ENCODE measurements around the gene HMGB4.

The HMGB4 gene

DNA sequence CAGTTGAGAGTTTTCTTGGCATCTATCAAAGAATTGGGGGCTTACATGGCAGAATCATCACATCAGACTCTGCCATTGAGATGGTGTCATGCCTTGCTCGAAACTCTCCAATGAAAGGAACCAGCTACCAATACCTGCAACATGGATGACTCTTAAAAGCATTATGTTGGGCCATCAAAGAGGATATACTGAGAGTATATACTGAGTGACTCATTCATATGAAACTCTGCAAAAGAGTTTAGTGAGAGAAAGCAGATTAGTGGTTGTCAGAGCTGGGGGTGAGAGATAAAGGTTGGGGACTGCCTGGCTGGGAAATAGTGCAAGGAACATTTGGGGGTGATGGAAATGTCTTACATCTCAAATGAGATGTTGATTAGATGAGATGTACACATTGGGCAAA, 14.7 kb upstream of the HMGB4 start:
- no peaks in the 10 kb centered on the region for H3K4me1 ChIP-seq (ENCODE audit: low read length)
- H3K4me3 ChIP-seq (ENCODE audit: low read length): no peak overlapping the region
- H3K79me2 ChIP-seq (ENCODE audit: low read length): no peaks in the 10 kb centered on the region
- H3K27ac ChIP-seq (ENCODE audit: low read length): no peak overlapping the region
- H3K27me3 ChIP-seq (ENCODE audit: low read depth, low read length): no peaks in the 10 kb centered on the region; the same call in 1 of the 2 replicates
- no peaks in the 10 kb centered on the region for H3K36me3 ChIP-seq (replicated peaks; ENCODE audit: low read depth, low read length)
- no peak overlapping the region for H3K9ac ChIP-seq (ENCODE audit: low read length)
- TF ChIP-seq EZH2phosphoT487 (IDR thresholded peaks at IDR 0.05; ENCODE audit: low read depth) (no peak), CTCF (IDR thresholded peaks at IDR 0.05; ENCODE audit: low read depth, low read length) (no peak)
- no peaks in the 10 kb centered on the region for H4K20me1 ChIP-seq (ENCODE audit: insufficient read depth, low read length)
- H3K4me2 ChIP-seq (ENCODE audit: low read length): no peak overlapping the region
- H2AFZ ChIP-seq (ENCODE audit: low read depth, low read length): no peak overlapping the region
- no peaks in the 10 kb centered on the region for H3K9me3 ChIP-seq (ENCODE audit: insufficient read depth, low read length)

DNA sequence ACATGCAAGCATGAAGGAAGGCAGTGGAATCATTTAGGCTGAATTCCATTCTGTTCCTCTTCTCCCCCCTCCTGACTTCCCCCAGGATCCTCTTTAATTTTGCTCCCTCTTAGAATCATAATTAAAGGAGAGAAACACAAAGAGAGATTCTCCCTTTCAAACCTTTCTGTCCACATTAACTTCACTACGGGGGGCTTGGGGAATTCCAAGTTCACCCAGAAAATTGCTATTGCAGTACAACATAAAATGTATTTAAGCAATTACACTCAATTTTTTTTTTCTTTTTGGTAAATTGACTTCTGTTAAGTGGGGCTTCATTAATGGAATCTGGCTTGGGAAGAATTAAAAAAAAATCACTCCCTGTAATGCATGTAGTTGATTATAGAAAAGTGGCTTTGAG, 13.4 kb upstream of the HMGB4 start:
- no peaks in the 10 kb centered on the region for H4K20me1 ChIP-seq (ENCODE audit: insufficient read depth, low read length)
- no peak overlapping the region for H2AFZ ChIP-seq (ENCODE audit: low read depth, low read length)
- no peaks in the 10 kb centered on the region; the same call in 1 of the 2 replicates for H3K27me3 ChIP-seq (ENCODE audit: low read depth, low read length)
- no peaks in the 10 kb centered on the region for H3K36me3 ChIP-seq (replicated peaks; ENCODE audit: low read depth, low read length)
- H3K79me2 ChIP-seq (ENCODE audit: low read length): no peaks in the 10 kb centered on the region
- TF ChIP-seq EZH2phosphoT487 (IDR thresholded peaks at IDR 0.05; ENCODE audit: low read depth) (no peak), CTCF (IDR thresholded peaks at IDR 0.05; ENCODE audit: low read depth, low read length) (no peak)
- H3K9ac ChIP-seq (ENCODE audit: low read length): no peak overlapping the region
- no peak overlapping the region for H3K27ac ChIP-seq (ENCODE audit: low read length)
- no peak overlapping the region for H3K4me3 ChIP-seq (ENCODE audit: low read length)
- no peaks in the 10 kb centered on the region for H3K4me1 ChIP-seq (ENCODE audit: low read length)
- H3K9me3 ChIP-seq (ENCODE audit: insufficient read depth, low read length): no peaks in the 10 kb centered on the region
- H3K4me2 ChIP-seq (ENCODE audit: low read length): no peak overlapping the region

DNA sequence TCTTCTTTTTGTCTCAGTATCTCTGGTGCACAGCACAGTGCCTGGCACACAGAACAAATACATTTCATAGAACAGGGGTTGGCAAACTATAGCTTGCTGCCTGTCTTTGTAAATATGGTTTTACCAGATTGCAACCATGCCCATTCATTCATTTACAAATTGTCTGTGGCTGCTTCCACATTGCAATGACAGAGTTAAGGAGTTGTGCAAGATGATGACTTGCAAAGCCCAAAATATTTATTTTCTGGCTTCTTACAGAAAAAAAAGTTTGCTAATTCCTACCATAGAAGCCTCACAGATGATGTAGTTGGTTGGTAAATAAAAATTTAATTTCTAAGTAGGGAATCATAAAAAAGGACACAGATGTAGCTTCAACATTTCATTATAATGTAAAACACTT, 11.2 kb upstream of the HMGB4 start:
- H3K9ac ChIP-seq (ENCODE audit: low read length): no peak overlapping the region
- H4K20me1 ChIP-seq (ENCODE audit: insufficient read depth, low read length): no peaks in the 10 kb centered on the region
- H3K4me1 ChIP-seq (ENCODE audit: low read length): no peaks in the 10 kb centered on the region
- no peak overlapping the region for H3K4me2 ChIP-seq (ENCODE audit: low read length)
- no peaks in the 10 kb centered on the region for H3K36me3 ChIP-seq (replicated peaks; ENCODE audit: low read depth, low read length)
- no peaks in the 10 kb centered on the region; the same call in 1 of the 2 replicates for H3K27me3 ChIP-seq (ENCODE audit: low read depth, low read length)
- no peak overlapping the region for H3K27ac ChIP-seq (ENCODE audit: low read length)
- no peak overlapping the region for H2AFZ ChIP-seq (ENCODE audit: low read depth, low read length)
- H3K9me3 ChIP-seq (ENCODE audit: insufficient read depth, low read length): no peaks in the 10 kb centered on the region
- no peak for TF ChIP-seq CTCF (IDR thresholded peaks at IDR 0.05; ENCODE audit: low read depth, low read length)
- no peak for TF ChIP-seq EZH2phosphoT487 (IDR thresholded peaks at IDR 0.05; ENCODE audit: low read depth)
- no peaks in the 10 kb centered on the region for H3K79me2 ChIP-seq (ENCODE audit: low read length)
- H3K4me3 ChIP-seq (ENCODE audit: low read length): no peak overlapping the region

- Histone ChIP-seq H4K20me1 (ENCODE audit: insufficient read depth, low read length) (no peaks in the 10 kb centered on the region), H3K9me3 (ENCODE audit: insufficient read depth, low read length) (no peaks in the 10 kb centered on the region), H2AFZ (ENCODE audit: low read depth, low read length) (no peak overlapping the region), H3K36me3 (replicated peaks; ENCODE audit: low read depth, low read length) (no peaks in the 10 kb centered on the region), H3K27me3 (ENCODE audit: low read depth, low read length) (no peaks in the 10 kb centered on the region; the same call in 1 of the 2 replicates), H3K4me1 (ENCODE audit: low read length) (no peaks in the 10 kb centered on the region), H3K27ac (ENCODE audit: low read length) (no peak overlapping the region), H3K79me2 (ENCODE audit: low read length) (no peaks in the 10 kb centered on the region), H3K9ac (ENCODE audit: low read length) (no peak overlapping the region), H3K4me3 (ENCODE audit: low read length) (no peak overlapping the region), H3K4me2 (ENCODE audit: low read length) (no peak overlapping the region)
- TF ChIP-seq EZH2phosphoT487 (IDR thresholded peaks at IDR 0.05; ENCODE audit: low read depth) (no peak), CTCF (IDR thresholded peaks at IDR 0.05; ENCODE audit: low read depth, low read length) (no peak)
Measured at GRCh38 chr1:33853431-33853830, 10.4 kb upstream of the HMGB4 start.

Measured in OCI-LY3 (cell line).